OCI-LY7 (cell line): Measurements from ENCODE around the gene SPACA9. TPM values are rescaled to one million over a fixed set of nuclear protein-coding genes. Genes with fewer than 3 reads are reported as not detected.

ENCODE experiments used
- BruUV-seq: library from RNA; stranded (reverse); fragments of 400-500 nt; replicated peaks from 2 replicates; lab custom pipeline; 2021; lab: Mats Ljungman, UMichigan
- CTCF ChIA-PET: fragments of 300-600 bp; sonication (Branson Sonifier 250); formaldehyde crosslinking; loops from one replicate; lab custom pipeline; 2022; ENCODE audit warnings: antibody characterized with exemption; ENCODE audit not compliant: unreplicated experiment; lab: Charles Lee
- POLR2A ChIA-PET: fragments of 300-600 bp; sonication (Branson Sonifier 250); formaldehyde crosslinking; loops from one replicate; lab custom pipeline; 2022; ENCODE audit warnings: antibody characterized with exemption; lab: Charles Lee
- DNase-seq: peaks from one replicate; pipeline ENCODE4 v3.0.0-alpha.2; 2015; ENCODE audit warnings: low spot score
- H2AFZ ChIP-seq: fragments of 200-600 bp; sonication (generic), shearing (Covaris generic); 2 replicates; pipeline ENCODE4 v1.6.1; 2014; ENCODE audit warnings: mild to moderate bottlenecking, antibody characterized with exemption, low read length, moderate library complexity
- H3K27ac ChIP-seq: fragments of 200-600 bp; sonication (generic); 2 replicates; pipeline ENCODE4 v1.5.1; 2014; ENCODE audit warnings: mixed run types, low read depth, mild to moderate bottlenecking, moderate library complexity, low read length, inconsistent platforms; ENCODE audit not compliant: poor library complexity, severe bottlenecking
- H3K36me3 ChIP-seq: fragments of 200-600 bp; sonication (generic); 2 replicates; pipeline ENCODE4 v1.6.1; 2014; ENCODE audit warnings: mild to moderate bottlenecking, antibody characterized with exemption, low read length, moderate library complexity, mixed read lengths; ENCODE audit not compliant: insufficient read depth
- H3K4me1 ChIP-seq: fragments of 200-600 bp; sonication (generic); 2 replicates; pipeline ENCODE4 v1.5.1; 2014; ENCODE audit warnings: mild to moderate bottlenecking, low read length; ENCODE audit not compliant: insufficient read depth, poor library complexity, severe bottlenecking
- H3K4me2 ChIP-seq: fragments of 200-600 bp; sonication (generic); 2 replicates; pipeline ENCODE4 v1.6.1; 2014; ENCODE audit warnings: mild to moderate bottlenecking, low read length
- H3K4me3 ChIP-seq: fragments of 200-600 bp; sonication (generic); 2 replicates; pipeline ENCODE4 v1.5.1; 2014; ENCODE audit warnings: mild to moderate bottlenecking, low read depth, low read length; ENCODE audit not compliant: poor library complexity, severe bottlenecking
- H3K79me2 ChIP-seq: fragments of 200-600 bp; sonication (generic); 2 replicates; pipeline ENCODE4 v1.6.1; 2016; ENCODE audit warnings: low read depth, mild to moderate bottlenecking, low read length, moderate library complexity, mixed read lengths; ENCODE audit not compliant: insufficient read depth
- H3K9me2 ChIP-seq: fragments of 200-600 bp; sonication (generic); 2 replicates; pipeline ENCODE4 v1.6.1; 2016; ENCODE audit warnings: mild to moderate bottlenecking, low read length, mixed read lengths; ENCODE audit not compliant: insufficient read depth
- H3K9me3 ChIP-seq: fragments of 200-600 bp; sonication (generic); 2 replicates; pipeline ENCODE4 v1.6.1; 2014; ENCODE audit warnings: mild to moderate bottlenecking, mixed run types, low read length, mixed read lengths
- H4K20me1 ChIP-seq: fragments of 200-600 bp; sonication (generic); 2 replicates; pipeline ENCODE4 v1.6.1; 2014; ENCODE audit warnings: mild to moderate bottlenecking, antibody characterized with exemption, low read length, moderate library complexity, mixed read lengths; ENCODE audit not compliant: insufficient read depth
- CTCF ChIP-seq: fragments of 200-600 bp; sonication (generic); conservative IDR thresholded peaks from 2 replicates; pipeline ENCODE4 v1.5.1; 2014; ENCODE audit warnings: mild to moderate bottlenecking, antibody characterized with exemption, low read length, moderate library complexity, mixed read lengths
- EZH2phosphoT487 ChIP-seq: fragments of 200-600 bp; sonication (generic); IDR thresholded peaks from 2 replicates; pipeline ENCODE4 v1.6.1; 2018; ENCODE audit warnings: low read depth, borderline replicate concordance, mild to moderate bottlenecking, mixed run types, antibody characterized with exemption, low read length, moderate library complexity, mixed read lengths
- intact Hi-C: fragments of 100-400 bp; cut with micrococcal nuclease; formaldehyde crosslinking; loops from one replicate; pipeline ENCODE4 v1.10.0; 2022; ENCODE audit not compliant: unreplicated experiment
- total RNA-seq, 2 experiments: library from RNA; depleted of rRNA in 1 of 2; stranded (reverse); fragments of >200 nt in 1 of 2; shearing (Covaris generic) in 1 of 2; gene quantifications; 2 replicates each; pipeline ENCODE4 v1.2.3, GENCODE V29; 2014 to 2022

The SPACA9 gene
- total RNA-seq, 2 experiments from 2014 or later = 1.1 to 5.7 TPM

GRCh38 chr9:132883349-132884294, 4.9 kb downstream of the SPACA9 start:
- Histone ChIP-seq H3K9me2 (no peaks in the 10 kb centered on the region), H3K79me2 (no peaks in the 10 kb centered on the region), H3K36me3 (no peaks in the 10 kb centered on the region), H3K4me1 (peaks cover 4% of the 10 kb centered on the region), H4K20me1 (no peaks in the 10 kb centered on the region), H2AFZ (no peak overlapping the region), H3K27ac (no peak overlapping the region), H3K9me3 (no peaks in the 10 kb centered on the region), H3K4me3 (no peak overlapping the region), H3K4me2 (no peak overlapping the region)
- CTCF ChIA-PET = no interaction called here
- DNase-seq = no peak
- intact Hi-C loops = no loop called here
- TF ChIP-seq EZH2phosphoT487 (no peak), CTCF (no peak)
- no TSS peak for BruUV-seq
- POLR2A ChIA-PET = no interaction called here

DNA sequence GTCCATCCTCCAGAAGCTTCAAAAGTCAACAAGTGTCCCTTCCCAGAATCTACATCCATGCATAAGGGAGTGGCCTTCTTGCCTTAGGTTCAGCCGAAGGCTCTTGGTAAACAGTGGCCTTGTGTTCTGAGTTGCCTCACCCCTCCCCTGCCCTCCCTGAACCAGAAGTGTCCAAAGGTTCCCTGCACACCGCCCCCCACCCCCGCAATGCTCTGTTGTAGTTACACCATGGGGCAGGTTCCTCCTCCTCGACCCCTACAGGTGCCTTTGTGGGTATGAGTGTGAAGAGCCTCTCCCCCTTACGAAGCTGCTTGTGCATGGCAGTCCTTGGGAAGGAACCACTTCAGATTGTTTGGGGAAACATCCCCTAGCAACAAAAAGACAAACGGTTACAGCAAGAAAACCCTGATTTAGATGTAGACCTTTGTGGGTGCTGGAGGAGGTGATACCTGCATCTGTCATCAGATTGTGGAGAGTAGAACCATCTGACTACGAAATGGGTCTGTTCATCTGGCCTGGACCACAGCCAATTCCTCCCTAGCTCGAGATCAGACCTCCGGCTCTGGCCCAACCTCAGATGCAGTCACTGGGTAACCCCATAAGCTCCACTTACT, 7.1 kb downstream of the SPACA9 start:
- H3K36me3 ChIP-seq = no peaks in the 10 kb centered on the region
- no peak overlapping the region for H2AFZ ChIP-seq
- no peak overlapping the region for H3K27ac ChIP-seq
- TF ChIP-seq EZH2phosphoT487 (no peak), CTCF (no peak)
- no TSS peak for BruUV-seq
- H3K4me3 ChIP-seq = no peak overlapping the region
- H3K79me2 ChIP-seq = no peaks in the 10 kb centered on the region
- no peaks in the 10 kb centered on the region for H4K20me1 ChIP-seq
- no peak for DNase-seq
- ChIA-PET CTCF (no interaction called here), POLR2A (no interaction called here)
- H3K9me2 ChIP-seq = no peaks in the 10 kb centered on the region
- intact Hi-C loops = no loop called here
- H3K4me1 ChIP-seq = no peaks in the 10 kb centered on the region
- no peaks in the 10 kb centered on the region for H3K9me3 ChIP-seq
- H3K4me2 ChIP-seq = no peak overlapping the region

- Histone ChIP-seq H3K9me3 (no peaks in the 10 kb centered on the region), H3K4me3 (no peak overlapping the region), H3K36me3 (no peaks in the 10 kb centered on the region), H4K20me1 (no peaks in the 10 kb centered on the region), H3K4me2 (no peak overlapping the region), H2AFZ (no peak overlapping the region), H3K79me2 (no peaks in the 10 kb centered on the region), H3K9me2 (no peaks in the 10 kb centered on the region), H3K27ac (no peak overlapping the region), H3K4me1 (no peaks in the 10 kb centered on the region)
- intact Hi-C loops = no loop called here
- no peak for DNase-seq
- POLR2A ChIA-PET = no interaction called here
- TF ChIP-seq CTCF (no peak), EZH2phosphoT487 (no peak)
- CTCF ChIA-PET = no interaction called here
- BruUV-seq = no TSS peak
These were observed 7.6 kb downstream of the SPACA9 start for GRCh38 chr9:132886334-132886725.
